Measurements from ENCODE around the gene ELAVL4. TPM values are rescaled to one million over a fixed set of nuclear protein-coding genes. Genes with fewer than 3 reads are reported as not detected.
A peak's percentile ranks its signal among the peaks of the same experiment; 100 is the strongest.

Gene ELAVL4
- 1.8 TPM for polyA plus RNA-seq (2013, experiment 1 of 2)
- polyA plus RNA-seq (2013, experiment 2 of 2), result 2.0 TPM

GRCh38 chr1:50108497-50109059 is at the start of gene ELAVL4:
TSS of gene ELAVL4 (plus strand) at chr1:50108920. CDS start at chr1:50109190, 270 bp downstream.
- Histone ChIP-seq H3K56ac (ENCODE audit: low read length) (no peak within 1 kb of the TSS), H3K36me3 (ENCODE audit: control insufficient read depth, insufficient read depth, low read length) (no peaks in the 10 kb centered on the region), H3K27me3 (ENCODE audit: insufficient read depth, low read length, poor library complexity) (no peaks in the 10 kb centered on the region), H4K5ac (ENCODE audit: low read length) (no peak within 1 kb of the TSS), H3K79me2 (ENCODE audit: control insufficient read depth, insufficient read depth, low read length) (no peaks in the 10 kb centered on the region), H3K4me3 (ENCODE audit: low read length) (no peak within 1 kb of the TSS), H2BK15ac (replicated peaks; ENCODE audit: low read depth) (peak within 1 kb of the TSS; percentile 85), H2AK5ac (ENCODE audit: low read length) (no peak within 1 kb of the TSS), H3K4ac (ENCODE audit: low read depth, low read length) (no peak within 1 kb of the TSS), H3K4me1 (ENCODE audit: control insufficient read depth, low read depth, low read length) (no peaks in the 10 kb centered on the region), H3K9ac (ENCODE audit: low read length) (no peak within 1 kb of the TSS), H3K79me1 (ENCODE audit: low read length) (no peaks in the 10 kb centered on the region), H3K4me2 (ENCODE audit: low read length) (no peak within 1 kb of the TSS), H3K23ac (ENCODE audit: low read length) (no peak within 1 kb of the TSS), H3K18ac (ENCODE audit: low read length) (no peak within 1 kb of the TSS), H2BK120ac (ENCODE audit: low read depth, low read length) (no peak within 1 kb of the TSS), H2BK5ac (ENCODE audit: low read length) (no peak within 1 kb of the TSS), H4K8ac (ENCODE audit: low read depth, low read length) (no peak within 1 kb of the TSS), H3K27ac (ENCODE audit: low read depth, low read length) (no peak within 1 kb of the TSS)
- no CpG with 5 or more reads among the region's 11 CpGs for WGBS (ENCODE audit: extremely low coverage, insufficient coverage, low lambda C conversion rate)
- no peak for DNase-seq

GRCh38 chr1:50060279-50060678 is 48.4 kb upstream of the ELAVL4 start:
- Histone ChIP-seq H3K56ac (ENCODE audit: low read length) (no peak overlapping the region), H4K5ac (ENCODE audit: low read length) (no peak overlapping the region), H2AK5ac (ENCODE audit: low read length) (no peak overlapping the region), H4K8ac (ENCODE audit: low read depth, low read length) (no peak overlapping the region), H3K4me3 (ENCODE audit: low read length) (no peak overlapping the region), H3K36me3 (ENCODE audit: control insufficient read depth, insufficient read depth, low read length) (no peaks in the 10 kb centered on the region), H3K4ac (ENCODE audit: low read depth, low read length) (no peak overlapping the region), H3K27me3 (ENCODE audit: insufficient read depth, low read length, poor library complexity) (no peaks in the 10 kb centered on the region), H3K4me1 (ENCODE audit: control insufficient read depth, low read depth, low read length) (no peaks in the 10 kb centered on the region), H3K18ac (ENCODE audit: low read length) (no peak overlapping the region), H2BK15ac (replicated peaks; ENCODE audit: low read depth) (no peak overlapping the region), H3K79me2 (ENCODE audit: control insufficient read depth, insufficient read depth, low read length) (no peaks in the 10 kb centered on the region), H3K79me1 (ENCODE audit: low read length) (no peaks in the 10 kb centered on the region), H3K4me2 (ENCODE audit: low read length) (no peak overlapping the region), H3K9ac (ENCODE audit: low read length) (no peak overlapping the region), H2BK5ac (ENCODE audit: low read length) (no peak overlapping the region), H3K23ac (ENCODE audit: low read length) (no peak overlapping the region), H3K27ac (ENCODE audit: low read depth, low read length) (no peak overlapping the region), H2BK120ac (ENCODE audit: low read depth, low read length) (no peak overlapping the region)
- WGBS (ENCODE audit: extremely low coverage, insufficient coverage, low lambda C conversion rate), result no CpG with 5 or more reads among the region's 3 CpGs
- DNase-seq, result no peak

GRCh38 chr1:50066806-50067205 is 41.9 kb upstream of the ELAVL4 start:
- Histone ChIP-seq H3K18ac (ENCODE audit: low read length) (no peak overlapping the region), H3K23ac (ENCODE audit: low read length) (no peak overlapping the region), H3K79me2 (ENCODE audit: control insufficient read depth, insufficient read depth, low read length) (no peaks in the 10 kb centered on the region), H4K5ac (ENCODE audit: low read length) (no peak overlapping the region), H3K27me3 (ENCODE audit: insufficient read depth, low read length, poor library complexity) (no peaks in the 10 kb centered on the region), H3K4me1 (ENCODE audit: control insufficient read depth, low read depth, low read length) (no peaks in the 10 kb centered on the region), H3K4me2 (ENCODE audit: low read length) (no peak overlapping the region), H3K36me3 (ENCODE audit: control insufficient read depth, insufficient read depth, low read length) (no peaks in the 10 kb centered on the region), H2BK5ac (ENCODE audit: low read length) (no peak overlapping the region), H4K8ac (ENCODE audit: low read depth, low read length) (no peak overlapping the region), H3K27ac (ENCODE audit: low read depth, low read length) (no peak overlapping the region), H2BK120ac (ENCODE audit: low read depth, low read length) (no peak overlapping the region), H3K79me1 (ENCODE audit: low read length) (no peaks in the 10 kb centered on the region), H3K4ac (ENCODE audit: low read depth, low read length) (no peak overlapping the region), H2BK15ac (replicated peaks; ENCODE audit: low read depth) (no peak overlapping the region), H3K56ac (ENCODE audit: low read length) (no peak overlapping the region), H3K9ac (ENCODE audit: low read length) (no peak overlapping the region), H3K4me3 (ENCODE audit: low read length) (no peak overlapping the region), H2AK5ac (ENCODE audit: low read length) (no peak overlapping the region)
- no CpG with 5 or more reads among the region's 1 CpG for WGBS (ENCODE audit: extremely low coverage, insufficient coverage, low lambda C conversion rate)
- no peak for DNase-seq

- Histone ChIP-seq H3K79me1 (ENCODE audit: low read length) (no peaks in the 10 kb centered on the region), H3K4me3 (ENCODE audit: low read length) (no peak overlapping the region), H3K9ac (ENCODE audit: low read length) (no peak overlapping the region), H3K27me3 (ENCODE audit: insufficient read depth, low read length, poor library complexity) (no peaks in the 10 kb centered on the region), H2BK120ac (ENCODE audit: low read depth, low read length) (no peak overlapping the region), H3K18ac (ENCODE audit: low read length) (no peak overlapping the region), H3K4me2 (ENCODE audit: low read length) (no peak overlapping the region), H4K8ac (ENCODE audit: low read depth, low read length) (no peak overlapping the region), H3K56ac (ENCODE audit: low read length) (no peak overlapping the region), H3K4ac (ENCODE audit: low read depth, low read length) (no peak overlapping the region), H2BK5ac (ENCODE audit: low read length) (no peak overlapping the region), H3K79me2 (ENCODE audit: control insufficient read depth, insufficient read depth, low read length) (no peaks in the 10 kb centered on the region), H4K5ac (ENCODE audit: low read length) (no peak overlapping the region), H3K23ac (ENCODE audit: low read length) (no peak overlapping the region), H3K27ac (ENCODE audit: low read depth, low read length) (no peak overlapping the region), H2BK15ac (replicated peaks; ENCODE audit: low read depth) (no peak overlapping the region), H3K36me3 (ENCODE audit: control insufficient read depth, insufficient read depth, low read length) (no peaks in the 10 kb centered on the region), H3K4me1 (ENCODE audit: control insufficient read depth, low read depth, low read length) (no peaks in the 10 kb centered on the region), H2AK5ac (ENCODE audit: low read length) (no peak overlapping the region)
- no peak for DNase-seq
- WGBS (ENCODE audit: extremely low coverage, insufficient coverage, low lambda C conversion rate), result no CpG with 5 or more reads among the region's 2 CpGs
These were observed 33.8 kb upstream of the ELAVL4 start for GRCh38 chr1:50074931-50075330.

GRCh38 chr1:50077273-50077672 is 31.4 kb upstream of the ELAVL4 start:
- Histone ChIP-seq H4K8ac (ENCODE audit: low read depth, low read length) (no peak overlapping the region), H3K9ac (ENCODE audit: low read length) (no peak overlapping the region), H3K23ac (ENCODE audit: low read length) (no peak overlapping the region), H4K5ac (ENCODE audit: low read length) (no peak overlapping the region), H2AK5ac (ENCODE audit: low read length) (no peak overlapping the region), H2BK15ac (replicated peaks; ENCODE audit: low read depth) (no peak overlapping the region), H3K4me2 (ENCODE audit: low read length) (no peak overlapping the region), H3K4ac (ENCODE audit: low read depth, low read length) (no peak overlapping the region), H3K79me2 (ENCODE audit: control insufficient read depth, insufficient read depth, low read length) (no peaks in the 10 kb centered on the region), H3K4me1 (ENCODE audit: control insufficient read depth, low read depth, low read length) (no peaks in the 10 kb centered on the region), H3K18ac (ENCODE audit: low read length) (no peak overlapping the region), H3K56ac (ENCODE audit: low read length) (no peak overlapping the region), H3K4me3 (ENCODE audit: low read length) (no peak overlapping the region), H3K27me3 (ENCODE audit: insufficient read depth, low read length, poor library complexity) (no peaks in the 10 kb centered on the region), H2BK5ac (ENCODE audit: low read length) (no peak overlapping the region), H3K27ac (ENCODE audit: low read depth, low read length) (no peak overlapping the region), H3K36me3 (ENCODE audit: control insufficient read depth, insufficient read depth, low read length) (no peaks in the 10 kb centered on the region), H2BK120ac (ENCODE audit: low read depth, low read length) (no peak overlapping the region), H3K79me1 (ENCODE audit: low read length) (no peaks in the 10 kb centered on the region)
- no peak for DNase-seq
- WGBS (ENCODE audit: extremely low coverage, insufficient coverage, low lambda C conversion rate), result no CpG with 5 or more reads among the region's 1 CpG
